Thymus (tissue), 11 donors: Measurements from ENCODE around the gene SCGB3A1. TPM values are rescaled to one million over a fixed set of nuclear protein-coding genes. Genes with fewer than 3 reads are reported as not detected.

Experiments
- DNase-seq, 9 donors: peaks; one replicate each; pipeline ENCODE4 v3.0.0-alpha.2; 2013; ENCODE audit warnings: low spot score in 9 of 9, low read depth in 6 of 9, missing footprints in 1 of 9
- H3K27ac ChIP-seq, 2 donors: one replicate each; pipeline ENCODE4 v1.5.1; 2013; ENCODE audit warnings: control low read depth in 1 of 2, low read depth in 1 of 2, low read length in 1 of 2, mild to moderate bottlenecking in 1 of 2, moderate library complexity in 1 of 2
- H3K27me3 ChIP-seq, 2 donors: one replicate each; pipeline ENCODE4 v1.5.1; 2013; ENCODE audit warnings: low read length in 1 of 2; ENCODE audit not compliant: control insufficient read depth in 2 of 2, insufficient read depth in 1 of 2
- H3K36me3 ChIP-seq, 2 donors: one replicate each; pipeline ENCODE4 v1.5.1; 2013; ENCODE audit warnings: low read length in 1 of 2, mild to moderate bottlenecking in 1 of 2, moderate library complexity in 1 of 2; ENCODE audit not compliant: control insufficient read depth in 2 of 2, insufficient read depth in 2 of 2
- H3K4me1 ChIP-seq, 2 donors: one replicate each; pipeline ENCODE4 v1.5.1; 2013; ENCODE audit warnings: low read length in 2 of 2; ENCODE audit not compliant: control insufficient read depth in 2 of 2, insufficient read depth in 2 of 2
- H3K4me3 ChIP-seq, 2 donors: one replicate each; pipeline ENCODE4 v1.5.1; 2013; ENCODE audit warnings: low read length in 2 of 2, control low read depth in 1 of 2, mild to moderate bottlenecking in 1 of 2
- H3K9me3 ChIP-seq, 2 donors: one replicate each; pipeline ENCODE4 v1.5.1; 2013; ENCODE audit warnings: low read length in 1 of 2, mild to moderate bottlenecking in 1 of 2; ENCODE audit not compliant: control insufficient read depth in 2 of 2, insufficient read depth in 1 of 2
- WGBS: extraction: QIAGEN DNeasy Blood & Tissue Kit; methylation state at CpG from one replicate; pipeline ENCODE4 v1.1.7; 2013; 5-methylcytosine and 5-hydroxymethylcytosine counted together
- polyA plus RNA-seq: library from polyadenylated mRNA; stranded (reverse); fragments of 200-250 nt; gene quantifications from one replicate; pipeline ENCODE4 v1.2.3, GENCODE V29; 2013
- total RNA-seq: library from RNA; stranded (reverse); fragments of 120-200 nt; gene quantifications from one replicate; pipeline ENCODE4 v1.2.4, GENCODE V29; 2013
- donor health status: healthy.

SCGB3A1 gene
- total and polyA plus RNA-seq, 2 donors, result 2.1 to 3.8 TPM

DNA sequence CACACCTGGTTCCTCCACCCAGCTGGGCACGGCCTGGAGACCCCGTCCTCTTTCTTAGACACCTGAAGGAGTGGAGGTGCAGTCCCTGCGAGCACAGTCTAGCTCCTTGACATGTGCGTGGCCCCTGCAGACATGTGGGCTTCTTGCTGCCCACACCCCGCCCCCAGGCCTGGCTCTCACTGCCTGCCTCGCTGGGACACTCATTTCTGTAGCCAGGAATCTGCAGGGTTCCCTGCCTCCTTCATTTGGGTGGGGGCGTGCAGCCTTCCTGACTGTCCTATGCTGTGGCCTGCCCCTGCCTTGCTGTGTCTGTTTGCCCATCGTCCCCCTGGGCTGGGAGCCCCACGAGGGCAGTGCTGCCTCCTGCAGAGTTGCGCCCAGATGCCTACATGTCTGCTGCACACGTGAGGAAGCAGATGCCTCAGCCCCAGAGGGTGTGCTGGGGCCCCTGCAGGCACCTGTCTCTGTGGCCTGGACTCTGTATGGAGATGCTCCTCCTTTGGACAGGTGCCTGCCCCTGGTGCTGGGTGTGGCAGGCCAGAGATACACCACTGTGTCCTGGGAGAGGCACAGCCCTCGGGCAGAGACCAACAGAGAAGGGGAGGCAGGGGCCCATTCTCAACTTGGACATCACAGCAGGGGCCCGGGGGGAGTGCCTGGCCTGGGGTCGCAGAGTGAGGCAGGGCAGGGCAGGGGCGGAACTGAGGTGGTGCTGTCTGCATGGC lies 35.5 kb upstream of the SCGB3A1 start:
- DNase-seq, result no peak
- Histone ChIP-seq H3K9me3 (peaks cover 0 to 1% of the 10 kb centered on the region in 2 donors), H3K4me3 (no peak overlapping the region), H3K36me3 (no peaks in the 10 kb centered on the region), H3K4me1 (peaks cover 0 to 4% of the 10 kb centered on the region in 2 donors), H3K27me3 (no peaks in the 10 kb centered on the region), H3K27ac (no peak overlapping the region)
- WGBS, result 91% methylated on average over 15 of the region's 15 CpGs

DNA sequence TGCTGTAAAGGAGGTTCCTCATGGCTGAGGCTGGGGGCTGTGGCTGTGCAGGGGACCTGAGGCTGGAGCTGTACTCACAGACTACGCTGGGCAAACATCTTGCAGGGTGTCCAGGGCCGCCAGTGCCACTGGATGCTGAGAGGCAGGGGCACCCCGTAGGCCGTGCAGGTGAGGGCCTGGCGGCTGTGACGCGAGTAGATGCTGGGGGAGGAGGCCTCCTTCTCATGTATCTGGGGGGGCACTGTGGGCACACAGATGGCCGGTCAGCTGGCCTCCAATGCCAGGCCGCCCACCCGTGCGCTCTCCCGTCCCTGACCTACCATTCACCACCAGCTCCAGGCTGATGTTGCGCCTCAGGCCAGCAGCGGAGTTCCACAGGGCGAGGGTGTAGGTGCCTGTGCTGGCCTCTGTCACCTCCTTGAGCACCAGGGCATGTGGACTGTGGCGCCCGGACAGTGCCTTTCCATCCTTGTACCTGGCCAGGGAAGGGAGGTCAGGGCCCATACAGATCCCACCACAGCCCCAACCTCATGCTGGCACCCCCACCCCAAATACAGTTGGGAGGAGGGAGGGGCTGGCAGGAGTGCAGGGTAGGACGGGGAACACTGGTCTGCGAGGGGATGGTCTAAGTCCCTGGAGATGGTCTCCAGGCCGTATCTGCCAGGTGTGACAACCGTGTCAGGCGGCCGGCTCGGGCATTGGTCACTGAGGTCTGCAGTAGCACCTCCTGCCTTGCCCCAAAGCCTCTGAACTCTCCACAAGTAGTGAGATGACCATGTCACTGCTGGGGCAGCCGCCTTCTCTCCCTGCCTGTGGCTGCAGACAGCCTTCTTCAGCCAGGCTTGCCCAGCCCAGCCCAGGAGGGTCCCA lies 34.7 kb upstream of the SCGB3A1 start:
- Histone ChIP-seq H3K9me3 (peaks cover 0 to 1% of the 10 kb centered on the region in 2 donors), H3K27ac (no peak overlapping the region), H3K27me3 (no peaks in the 10 kb centered on the region), H3K36me3 (no peaks in the 10 kb centered on the region), H3K4me3 (no peak overlapping the region), H3K4me1 (peaks cover 0 to 4% of the 10 kb centered on the region in 2 donors)
- DNase-seq, result no peak
- 94% methylated on average over 25 of the region's 25 CpGs for WGBS

DNA sequence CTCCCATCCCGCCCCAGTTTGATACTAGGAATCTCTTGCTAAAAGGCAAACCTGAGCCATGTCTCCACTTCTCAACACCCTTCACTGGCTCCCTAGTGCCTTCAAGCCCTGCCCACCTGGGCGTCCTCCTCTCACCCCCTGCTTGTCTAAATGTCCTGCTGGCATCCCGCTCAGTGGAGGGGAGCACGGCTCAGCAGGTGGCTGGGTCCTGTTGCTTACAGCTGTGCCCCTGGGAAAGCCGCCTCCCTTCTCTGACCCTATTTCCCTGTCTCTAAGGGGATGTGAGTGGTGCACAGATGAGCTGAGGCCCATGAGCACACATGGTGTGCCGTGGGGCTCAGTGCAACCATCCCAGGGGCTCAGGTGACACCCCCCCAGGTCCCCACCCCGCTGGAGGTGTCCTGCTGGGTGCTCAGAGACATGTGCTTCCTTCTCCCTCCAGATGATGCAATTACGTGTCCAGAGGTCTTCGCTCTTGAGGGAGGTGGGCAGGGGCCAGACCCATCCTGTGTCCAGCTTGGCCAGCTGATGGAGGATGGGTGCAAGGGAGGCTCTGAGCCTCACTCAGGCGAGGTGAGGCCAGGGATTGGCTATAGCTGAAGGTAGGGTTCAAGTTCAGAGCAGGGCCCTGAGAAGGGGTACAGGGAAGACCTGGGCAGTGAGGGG lies 34.0 kb upstream of the SCGB3A1 start:
- Histone ChIP-seq H3K4me1 (peaks cover 0 to 4% of the 10 kb centered on the region in 2 donors), H3K27ac (no peak overlapping the region), H3K36me3 (no peaks in the 10 kb centered on the region), H3K4me3 (no peak overlapping the region), H3K9me3 (no peaks in the 10 kb centered on the region), H3K27me3 (peaks cover 0 to 3% of the 10 kb centered on the region in 2 donors)
- WGBS, result 92% methylated on average over 10 of the region's 10 CpGs
- DNase-seq, result no peak

DNA sequence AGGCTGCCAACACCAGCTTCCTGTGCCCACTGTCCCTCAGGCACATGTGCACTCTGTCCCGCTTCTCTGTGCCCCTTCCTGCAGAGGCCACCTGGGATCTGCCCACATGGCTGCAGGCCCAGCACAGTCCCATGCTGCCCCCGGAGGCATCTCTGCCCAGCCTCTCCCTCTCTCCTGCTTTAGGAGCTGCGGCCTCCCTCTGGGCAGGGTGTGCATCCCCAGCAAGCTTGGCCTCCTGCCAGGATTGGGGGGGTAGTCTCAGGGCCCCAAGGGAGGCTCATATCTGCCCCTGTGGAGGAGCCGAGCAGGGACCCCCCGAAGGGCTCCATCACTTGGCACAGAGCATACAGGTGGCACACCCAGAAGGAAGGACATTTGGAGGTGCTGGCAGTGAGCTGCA lies 33.3 kb upstream of the SCGB3A1 start:
- no peak for DNase-seq

DNA sequence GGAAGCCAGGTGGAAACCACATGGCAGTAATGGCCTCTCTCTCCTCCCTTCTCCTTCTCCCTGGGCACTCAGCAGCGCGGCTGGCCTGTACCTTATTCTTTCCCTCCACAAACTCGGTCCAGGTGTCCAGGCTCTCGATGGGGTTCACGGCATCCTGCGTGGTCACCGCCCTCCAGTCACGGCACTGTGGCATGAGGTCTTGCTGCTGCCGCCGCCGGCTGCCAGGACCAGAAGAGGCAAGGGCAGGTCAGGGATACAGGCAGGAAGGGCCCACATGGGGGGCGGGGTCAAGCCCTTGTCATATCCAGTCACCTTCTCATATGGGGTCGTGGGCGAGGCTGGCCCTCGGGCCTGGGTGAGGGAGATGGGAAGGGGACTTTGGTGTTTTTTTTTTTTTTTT lies 32.5 kb upstream of the SCGB3A1 start:
- no peaks in the 10 kb centered on the region for H3K36me3 ChIP-seq
- no peak overlapping the region for H3K4me3 ChIP-seq
- H3K27ac ChIP-seq, result peak overlapping the region in 1 of 2 donors; percentile 25
- peaks cover 0 to 6% of the 10 kb centered on the region in 2 donors for H3K9me3 ChIP-seq
- no peak for DNase-seq
- WGBS, result 97% methylated on average over 15 of the region's 15 CpGs
- H3K4me1 ChIP-seq, result peaks cover 0 to 4% of the 10 kb centered on the region in 2 donors
- peaks cover 0 to 13% of the 10 kb centered on the region in 2 donors for H3K27me3 ChIP-seq

More for the DNA sequence above, 33.3 kb upstream of the SCGB3A1 start:
- Histone ChIP-seq H3K36me3 (no peaks in the 10 kb centered on the region), H3K4me1 (peaks cover 0 to 4% of the 10 kb centered on the region in 2 donors), H3K9me3 (peaks cover 0 to under 1% of the 10 kb centered on the region in 2 donors), H3K4me3 (no peak overlapping the region), H3K27ac (no peak overlapping the region), H3K27me3 (peaks cover 0 to 8% of the 10 kb centered on the region in 2 donors)
- 84% methylated on average over 5 of the region's 5 CpGs for WGBS

DNA sequence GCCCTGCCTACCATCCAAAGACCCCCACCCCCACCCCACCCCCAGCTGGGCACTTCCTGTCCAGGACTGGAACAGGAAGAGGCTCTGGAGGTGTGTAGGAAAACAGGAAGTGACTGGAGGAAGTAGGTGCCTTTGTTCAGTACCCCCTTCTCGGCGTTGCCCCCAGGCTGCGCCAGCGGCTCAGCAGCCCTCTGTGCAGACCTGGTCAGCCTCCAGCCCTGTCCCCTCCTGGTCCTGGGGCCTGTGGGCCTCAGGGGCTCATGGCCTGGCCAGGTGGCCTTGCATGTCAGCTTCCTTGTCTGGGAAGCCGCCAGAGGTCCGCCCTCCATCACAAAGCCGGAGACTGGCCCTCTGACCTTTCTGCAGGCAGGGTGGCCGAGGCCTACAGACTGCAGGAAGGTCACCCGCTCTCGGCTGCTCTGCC lies 32.1 kb upstream of the SCGB3A1 start:
- DNase-seq, result no peak
- Histone ChIP-seq H3K9me3 (peaks cover 0 to 6% of the 10 kb centered on the region in 2 donors), H3K27ac (no peak overlapping the region), H3K36me3 (no peaks in the 10 kb centered on the region), H3K4me3 (no peak overlapping the region), H3K4me1 (peaks cover 0 to 4% of the 10 kb centered on the region in 2 donors), H3K27me3 (peaks cover 3 to 16% of the 10 kb centered on the region in 2 donors)
- WGBS, result 88% methylated on average over 10 of the region's 10 CpGs

DNA sequence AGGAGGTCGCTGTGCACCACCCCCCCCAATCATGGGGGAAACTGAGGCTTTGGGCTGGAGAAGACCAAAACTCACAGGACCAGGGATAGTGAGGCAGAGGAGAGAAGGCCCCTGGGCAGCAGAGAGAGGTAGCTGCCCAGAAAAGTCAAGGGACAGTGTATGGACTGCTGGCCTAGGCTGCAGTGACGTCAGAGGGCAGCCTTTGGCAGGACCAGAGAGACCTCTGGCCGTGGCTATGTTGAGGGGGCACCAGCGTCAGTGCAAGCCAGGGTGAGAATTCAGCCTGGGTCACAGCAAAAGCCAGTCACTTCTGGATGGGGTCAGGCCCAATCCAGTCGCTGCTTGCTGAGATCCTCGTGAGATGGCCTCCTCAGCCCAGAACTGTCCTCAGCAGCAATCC lies 31.6 kb upstream of the SCGB3A1 start:
- no peak overlapping the region for H3K27ac ChIP-seq
- H3K4me1 ChIP-seq, result peaks cover 0 to 4% of the 10 kb centered on the region in 2 donors
- no peak overlapping the region for H3K4me3 ChIP-seq
- no peaks in the 10 kb centered on the region for H3K36me3 ChIP-seq
- DNase-seq, result no peak
- H3K27me3 ChIP-seq, result peaks cover 3 to 19% of the 10 kb centered on the region in 2 donors
- 98% methylated on average over 6 of the region's 6 CpGs for WGBS
- H3K9me3 ChIP-seq, result peaks cover 0 to 6% of the 10 kb centered on the region in 2 donors

DNA sequence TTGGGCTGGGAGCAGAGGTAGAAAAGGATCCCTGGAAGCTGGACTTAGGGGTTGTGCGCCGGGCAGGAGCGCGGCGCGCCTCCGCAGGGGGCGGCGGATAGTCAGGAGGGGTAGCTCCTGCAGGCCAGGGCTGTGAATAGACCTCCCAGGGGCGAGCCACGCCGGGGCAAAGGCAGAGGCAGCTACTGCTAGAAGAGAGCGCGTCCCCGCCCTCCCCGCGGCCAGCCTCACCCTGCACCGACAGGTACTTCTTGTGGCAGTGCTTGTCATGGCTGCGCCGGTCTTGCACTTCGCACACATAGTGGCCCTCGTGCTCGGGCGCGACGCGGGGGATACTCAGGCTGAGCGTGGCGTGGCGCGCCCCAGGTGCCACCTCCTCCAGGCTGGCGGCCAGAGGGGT lies 30.0 kb upstream of the SCGB3A1 start:
- 97% methylated on average over 32 of the region's 32 CpGs for WGBS
- H3K9me3 ChIP-seq, result peaks cover 0 to 6% of the 10 kb centered on the region in 2 donors
- peaks cover 0 to 4% of the 10 kb centered on the region in 2 donors for H3K4me1 ChIP-seq
- no peaks in the 10 kb centered on the region for H3K36me3 ChIP-seq
- H3K27ac ChIP-seq, result no peak overlapping the region
- no peak for DNase-seq
- peaks cover 3 to 19% of the 10 kb centered on the region in 2 donors for H3K27me3 ChIP-seq
- H3K4me3 ChIP-seq, result no peak overlapping the region
